Measurements from ENCODE around the gene ZMAT1.

DNA sequence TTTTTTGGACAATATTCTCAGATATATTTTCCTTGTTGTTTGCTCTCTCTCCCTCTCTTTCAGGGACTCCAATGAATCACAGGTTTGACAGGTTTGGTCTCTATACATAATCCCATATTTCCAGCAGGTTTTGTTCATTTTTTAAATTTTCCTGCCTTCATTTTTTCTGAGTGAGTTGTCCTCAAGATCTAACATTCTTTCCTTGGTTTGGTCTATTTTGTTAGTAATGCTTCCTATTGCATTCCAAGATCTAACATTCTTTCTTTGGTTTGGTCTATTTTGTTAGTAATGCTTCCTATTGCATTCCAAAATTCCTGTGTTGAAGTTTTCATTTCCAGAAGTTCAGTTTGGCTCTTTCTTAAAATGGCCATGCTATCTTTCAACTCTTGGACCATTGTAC lies 45.3 kb upstream of the ZMAT1 start:
- TF ChIP-seq, protein P1, sequence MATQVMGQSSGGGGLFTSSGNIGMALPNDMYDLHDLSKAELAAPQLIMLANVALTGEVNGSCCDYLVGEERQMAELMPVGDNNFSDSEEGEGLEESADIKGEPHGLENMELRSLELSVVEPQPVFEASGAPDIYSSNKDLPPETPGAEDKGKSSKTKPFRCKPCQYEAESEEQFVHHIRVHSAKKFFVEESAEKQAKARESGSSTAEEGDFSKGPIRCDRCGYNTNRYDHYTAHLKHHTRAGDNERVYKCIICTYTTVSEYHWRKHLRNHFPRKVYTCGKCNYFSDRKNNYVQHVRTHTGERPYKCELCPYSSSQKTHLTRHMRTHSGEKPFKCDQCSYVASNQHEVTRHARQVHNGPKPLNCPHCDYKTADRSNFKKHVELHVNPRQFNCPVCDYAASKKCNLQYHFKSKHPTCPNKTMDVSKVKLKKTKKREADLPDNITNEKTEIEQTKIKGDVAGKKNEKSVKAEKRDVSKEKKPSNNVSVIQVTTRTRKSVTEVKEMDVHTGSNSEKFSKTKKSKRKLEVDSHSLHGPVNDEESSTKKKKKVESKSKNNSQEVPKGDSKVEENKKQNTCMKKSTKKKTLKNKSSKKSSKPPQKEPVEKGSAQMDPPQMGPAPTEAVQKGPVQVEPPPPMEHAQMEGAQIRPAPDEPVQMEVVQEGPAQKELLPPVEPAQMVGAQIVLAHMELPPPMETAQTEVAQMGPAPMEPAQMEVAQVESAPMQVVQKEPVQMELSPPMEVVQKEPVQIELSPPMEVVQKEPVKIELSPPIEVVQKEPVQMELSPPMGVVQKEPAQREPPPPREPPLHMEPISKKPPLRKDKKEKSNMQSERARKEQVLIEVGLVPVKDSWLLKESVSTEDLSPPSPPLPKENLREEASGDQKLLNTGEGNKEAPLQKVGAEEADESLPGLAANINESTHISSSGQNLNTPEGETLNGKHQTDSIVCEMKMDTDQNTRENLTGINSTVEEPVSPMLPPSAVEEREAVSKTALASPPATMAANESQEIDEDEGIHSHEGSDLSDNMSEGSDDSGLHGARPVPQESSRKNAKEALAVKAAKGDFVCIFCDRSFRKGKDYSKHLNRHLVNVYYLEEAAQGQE (IDR thresholded peaks at IDR 0.05) = no peak
- TF ChIP-seq, protein P2, sequence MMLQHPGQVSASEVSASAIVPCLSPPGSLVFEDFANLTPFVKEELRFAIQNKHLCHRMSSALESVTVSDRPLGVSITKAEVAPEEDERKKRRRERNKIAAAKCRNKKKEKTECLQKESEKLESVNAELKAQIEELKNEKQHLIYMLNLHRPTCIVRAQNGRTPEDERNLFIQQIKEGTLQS (IDR thresholded peaks at IDR 0.05) = no peak
- TF ChIP-seq, protein P3, sequence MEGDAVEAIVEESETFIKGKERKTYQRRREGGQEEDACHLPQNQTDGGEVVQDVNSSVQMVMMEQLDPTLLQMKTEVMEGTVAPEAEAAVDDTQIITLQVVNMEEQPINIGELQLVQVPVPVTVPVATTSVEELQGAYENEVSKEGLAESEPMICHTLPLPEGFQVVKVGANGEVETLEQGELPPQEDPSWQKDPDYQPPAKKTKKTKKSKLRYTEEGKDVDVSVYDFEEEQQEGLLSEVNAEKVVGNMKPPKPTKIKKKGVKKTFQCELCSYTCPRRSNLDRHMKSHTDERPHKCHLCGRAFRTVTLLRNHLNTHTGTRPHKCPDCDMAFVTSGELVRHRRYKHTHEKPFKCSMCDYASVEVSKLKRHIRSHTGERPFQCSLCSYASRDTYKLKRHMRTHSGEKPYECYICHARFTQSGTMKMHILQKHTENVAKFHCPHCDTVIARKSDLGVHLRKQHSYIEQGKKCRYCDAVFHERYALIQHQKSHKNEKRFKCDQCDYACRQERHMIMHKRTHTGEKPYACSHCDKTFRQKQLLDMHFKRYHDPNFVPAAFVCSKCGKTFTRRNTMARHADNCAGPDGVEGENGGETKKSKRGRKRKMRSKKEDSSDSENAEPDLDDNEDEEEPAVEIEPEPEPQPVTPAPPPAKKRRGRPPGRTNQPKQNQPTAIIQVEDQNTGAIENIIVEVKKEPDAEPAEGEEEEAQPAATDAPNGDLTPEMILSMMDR (IDR thresholded peaks at IDR 0.05; ENCODE audit: low read depth, low read length, missing input control) = no peak

Measured in liver (tissue), 3 donors.